ENCODE results near the gene ERP44.
"Not testable (repeated sequence)": the region's sequence is repeated elsewhere in the genome, so short reads cannot be mapped to it uniquely, and the experiment has no call there.

- TF ChIP-seq TAF1 (IDR thresholded peaks at IDR 0.05; ENCODE audit: borderline replicate concordance, low read depth, low read length); POLR2A (IDR thresholded peaks at IDR 0.05; ENCODE audit: low read depth, low read length); POLR2AphosphoS5 (IDR thresholded peaks at IDR 0.05; ENCODE audit: low read depth, low read length): not testable (repeated sequence)
Measured at GRCh38 chr9:100094411-100094810, 4.4 kb downstream of the ERP44 start.
